Ectodermal cell (in vitro differentiated cells): ENCODE results near the gene GDF15. TPM values are rescaled to one million over a fixed set of nuclear protein-coding genes. Genes with fewer than 3 reads are reported as not detected.
A peak's percentile ranks its signal among the peaks of the same experiment; 100 is the strongest.

Experiments
- H3K27ac ChIP-seq: 2 replicates; pipeline ENCODE4 v1.7.0; 2013; ENCODE audit warnings: mild to moderate bottlenecking, low read depth, low read length; ENCODE audit not compliant: insufficient read depth, poor library complexity, severe bottlenecking
- H3K27me3 ChIP-seq: 2 replicates; pipeline ENCODE4 v1.7.0; 2013; ENCODE audit warnings: mild to moderate bottlenecking, low read length; ENCODE audit not compliant: insufficient read depth, control insufficient read depth, poor library complexity, severe bottlenecking
- H3K36me3 ChIP-seq: one replicate; pipeline ENCODE4 v1.7.0; 2013; ENCODE audit warnings: low read length; ENCODE audit not compliant: control insufficient read depth, insufficient read depth
- H3K4me1 ChIP-seq: one replicate; pipeline ENCODE4 v1.7.0; 2013; ENCODE audit warnings: low read length; ENCODE audit not compliant: control insufficient read depth, insufficient read depth
- H3K4me3 ChIP-seq: 2 replicates; pipeline ENCODE4 v1.7.0; 2013; ENCODE audit warnings: low read depth, low read length, control low read depth; ENCODE audit not compliant: insufficient read depth
- H3K9me3 ChIP-seq: 2 replicates; pipeline ENCODE4 v1.7.0; 2013; ENCODE audit warnings: mild to moderate bottlenecking, low read length, moderate library complexity; ENCODE audit not compliant: control insufficient read depth
- WGBS, 2 experiments: methylation state at CpG; one replicate each; pipeline ENCODE4 v1.1.7; 2013; ENCODE audit warnings: missing lambda C conversion rate in 2 of 2; 5-methylcytosine and 5-hydroxymethylcytosine counted together
- polyA plus RNA-seq, 4 experiments: library from polyadenylated mRNA; stranded (reverse); fragments of 50-300 nt; gene quantifications; one replicate each; pipeline ENCODE4 v1.2.3, GENCODE V29; 2013

Gene GDF15
- 1.3 TPM for polyA plus RNA-seq (2013, experiment 1 of 4)
- 0.78 TPM for polyA plus RNA-seq (2013, experiment 2 of 4)
- 1.0 TPM for polyA plus RNA-seq (2013, experiment 3 of 4)
- polyA plus RNA-seq (2013, experiment 4 of 4), result 0.77 TPM

DNA sequence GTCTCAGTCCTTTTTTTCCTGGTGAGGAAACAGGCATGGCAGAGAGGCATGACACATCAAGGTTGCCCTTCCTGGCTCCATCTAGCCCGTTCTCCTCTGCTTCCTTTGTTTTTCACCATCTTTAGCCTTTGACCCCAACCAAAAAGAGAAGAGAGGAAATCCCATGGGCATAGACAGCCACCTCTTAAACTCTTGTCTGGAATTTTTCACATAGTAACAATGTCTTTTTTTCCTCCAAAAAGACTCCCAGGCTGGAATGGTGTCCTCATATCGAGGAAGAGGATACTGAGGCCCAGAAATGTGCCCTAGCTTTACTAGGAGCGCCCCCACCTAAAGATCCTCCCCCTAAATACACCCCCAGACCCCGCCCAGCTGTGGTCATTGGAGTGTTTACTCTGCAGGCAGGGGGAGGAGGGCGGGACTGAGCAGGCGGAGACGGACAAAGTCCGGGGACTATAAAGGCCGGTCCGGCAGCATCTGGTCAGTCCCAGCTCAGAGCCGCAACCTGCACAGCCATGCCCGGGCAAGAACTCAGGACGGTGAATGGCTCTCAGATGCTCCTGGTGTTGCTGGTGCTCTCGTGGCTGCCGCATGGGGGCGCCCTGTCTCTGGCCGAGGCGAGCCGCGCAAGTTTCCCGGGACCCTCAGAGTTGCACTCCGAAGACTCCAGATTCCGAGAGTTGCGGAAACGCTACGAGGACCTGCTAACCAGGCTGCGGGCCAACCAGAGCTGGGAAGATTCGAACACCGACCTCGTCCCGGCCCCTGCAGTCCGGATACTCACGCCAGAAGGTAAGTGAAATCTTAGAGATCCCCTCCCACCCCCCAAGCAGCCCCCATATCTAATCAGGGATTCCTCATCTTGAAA, at the start of gene GDF15:
GDF15 (plus strand) TSS at position 484 of the 868 bp plus-strand sequence; CDS start at position 516, 32 bp downstream.
- Histone ChIP-seq H3K9me3 (no peaks in the 10 kb centered on the region), H3K27ac (no peak within 1 kb of the TSS), H3K4me3 (no peak within 1 kb of the TSS), H3K4me1 (no peaks in the 10 kb centered on the region), H3K36me3 (no peaks in the 10 kb centered on the region), H3K27me3 (peaks cover 37% of the 10 kb centered on the region)
- 75% methylated on average over 32 to 33 of the region's 33 CpGs for WGBS, 2 experiments

DNA sequence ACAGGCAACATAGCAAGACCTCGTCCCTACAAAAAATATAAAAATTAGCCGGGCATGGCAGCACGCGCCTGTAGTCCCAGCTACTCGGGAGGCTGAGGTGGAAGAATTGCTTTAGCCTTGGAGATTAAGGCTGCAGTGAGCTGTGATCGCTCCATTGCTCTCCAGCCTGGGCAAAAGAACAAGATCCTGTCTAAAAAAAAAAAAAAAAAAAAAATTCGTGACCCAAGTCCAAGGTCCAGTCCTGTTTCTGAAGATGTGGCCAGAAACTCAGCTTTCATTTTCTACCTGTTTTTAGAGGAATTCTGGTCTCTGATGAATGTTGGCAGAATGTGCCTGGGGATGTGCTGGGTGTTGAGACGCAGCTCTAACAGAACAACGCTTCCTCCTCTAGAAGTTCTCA, 47.4 kb upstream of the GDF15 start:
- no peaks in the 10 kb centered on the region for H3K4me1 ChIP-seq
- H3K9me3 ChIP-seq, result no peaks in the 10 kb centered on the region
- peaks cover 12% of the 10 kb centered on the region for H3K27me3 ChIP-seq
- no peak overlapping the region for H3K27ac ChIP-seq
- H3K36me3 ChIP-seq, result no peaks in the 10 kb centered on the region
- no peak overlapping the region for H3K4me3 ChIP-seq
- WGBS, 2 experiments, result 89 to 90% methylated on average over 8 to 9 of the region's 9 CpGs

DNA sequence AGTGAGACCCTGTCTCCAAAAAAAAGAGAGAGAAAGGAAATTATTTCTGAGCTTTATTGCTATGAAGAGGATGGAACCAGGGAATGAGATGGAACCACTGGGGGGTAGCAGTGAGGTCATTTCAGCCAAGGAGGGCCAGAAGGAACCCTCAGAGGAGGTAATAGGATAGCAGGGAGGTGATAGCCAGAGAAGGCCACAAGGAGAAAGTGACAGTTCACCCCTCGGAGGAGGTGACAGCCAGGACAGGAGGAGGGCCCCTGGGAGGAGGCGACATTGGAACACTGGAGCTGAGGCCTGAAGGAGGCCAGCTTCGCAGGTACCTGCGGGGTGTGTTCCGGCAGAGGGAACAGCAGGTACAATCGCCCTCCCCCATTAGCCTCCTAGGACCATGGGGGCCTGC, 46.2 kb upstream of the GDF15 start:
- Histone ChIP-seq H3K9me3 (no peaks in the 10 kb centered on the region), H3K36me3 (no peaks in the 10 kb centered on the region), H3K4me1 (peaks cover 8% of the 10 kb centered on the region), H3K27me3 (peaks cover 12% of the 10 kb centered on the region), H3K4me3 (no peak overlapping the region), H3K27ac (no peak overlapping the region)
- 54% methylated on average over 6 of the region's 6 CpGs for WGBS, 2 experiments

GRCh38 chr19:18340190-18340989, 45.6 kb upstream of the GDF15 start, which contains the start of gene PGPEP1:
Gene PGPEP1, plus strand, starts transcription at chr19:18340598. Its CDS starts 84 bp downstream, at chr19:18340682.
- H3K36me3 ChIP-seq, result no peaks in the 10 kb centered on the region
- no peaks in the 10 kb centered on the region for H3K9me3 ChIP-seq
- H3K27me3 ChIP-seq, result peaks cover 12% of the 10 kb centered on the region
- 8% methylated on average over 69 of the region's 69 CpGs for WGBS, 2 experiments
- peak within 1 kb of the TSS; percentile 58 for H3K4me3 ChIP-seq
- peaks cover 12% of the 10 kb centered on the region for H3K4me1 ChIP-seq
- no peak within 1 kb of the TSS for H3K27ac ChIP-seq

GRCh38 chr19:18340990-18341868, 44.7 kb upstream of the GDF15 start:
- WGBS, 2 experiments, result 2% methylated on average over 18 of the region's 18 CpGs
- no peaks in the 10 kb centered on the region for H3K36me3 ChIP-seq
- peaks cover 14% of the 10 kb centered on the region for H3K4me1 ChIP-seq
- H3K27me3 ChIP-seq, result peaks cover 12% of the 10 kb centered on the region
- H3K27ac ChIP-seq, result no peak overlapping the region
- no peaks in the 10 kb centered on the region for H3K9me3 ChIP-seq
- H3K4me3 ChIP-seq, result peak overlapping the region; percentile 58

- WGBS, 2 experiments, result 88 to 92% methylated on average over 8 of the region's 8 CpGs
- H3K27me3 ChIP-seq, result peaks cover 12% of the 10 kb centered on the region
- H3K27ac ChIP-seq, result no peak overlapping the region
Measured at GRCh38 chr19:18342090-18342632, 43.8 kb upstream of the GDF15 start.

GRCh38 chr19:18344582-18344950, 41.4 kb upstream of the GDF15 start:
- Histone ChIP-seq H3K27me3 (peaks cover 12% of the 10 kb centered on the region), H3K9me3 (no peaks in the 10 kb centered on the region), H3K27ac (no peak overlapping the region), H3K4me1 (peaks cover 16% of the 10 kb centered on the region), H3K4me3 (no peak overlapping the region), H3K36me3 (no peaks in the 10 kb centered on the region)
- 19 to 26% methylated on average over 13 of the region's 13 CpGs for WGBS, 2 experiments

More at GRCh38 chr19:18342090-18342632, 43.8 kb upstream of the GDF15 start:
- H3K4me1 ChIP-seq, result peaks cover 16% of the 10 kb centered on the region
- no peak overlapping the region for H3K4me3 ChIP-seq
- H3K36me3 ChIP-seq, result no peaks in the 10 kb centered on the region
- no peaks in the 10 kb centered on the region for H3K9me3 ChIP-seq

- H3K27me3 ChIP-seq, result peaks cover 12% of the 10 kb centered on the region
- WGBS, 2 experiments, result 91 to 94% methylated on average over 6 of the region's 6 CpGs
- peaks cover 16% of the 10 kb centered on the region for H3K4me1 ChIP-seq
- H3K36me3 ChIP-seq, result no peaks in the 10 kb centered on the region
- H3K4me3 ChIP-seq, result no peak overlapping the region
- no peaks in the 10 kb centered on the region for H3K9me3 ChIP-seq
- no peak overlapping the region for H3K27ac ChIP-seq
Measured at GRCh38 chr19:18345296-18345695, 40.7 kb upstream of the GDF15 start.

DNA sequence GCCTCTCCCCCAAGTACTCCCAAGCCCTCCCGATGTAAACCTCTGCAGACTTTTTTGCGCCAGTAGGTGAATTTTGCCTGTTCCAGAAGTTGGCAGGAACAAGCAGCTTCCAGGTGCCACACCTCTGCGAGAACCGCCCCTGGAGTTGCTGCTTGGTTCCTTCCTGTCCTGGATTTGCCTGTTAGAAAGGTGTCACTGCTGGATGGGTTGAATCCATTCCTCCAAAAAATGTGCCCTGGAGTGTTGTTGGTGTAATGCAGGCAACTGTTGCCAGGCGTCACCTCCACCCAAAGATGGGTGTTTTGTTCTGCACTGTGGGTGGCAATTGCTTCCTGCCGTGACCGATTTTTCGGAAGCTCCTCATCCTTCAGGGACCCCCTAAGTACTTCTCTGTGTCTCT, 39.9 kb upstream of the GDF15 start:
- WGBS, 2 experiments, result 47 to 48% methylated on average over 8 of the region's 8 CpGs

More for the DNA sequence above, 39.9 kb upstream of the GDF15 start:
- Histone ChIP-seq H3K4me1 (peaks cover 16% of the 10 kb centered on the region), H3K27me3 (peaks cover 6% of the 10 kb centered on the region), H3K4me3 (no peak overlapping the region), H3K27ac (no peak overlapping the region), H3K9me3 (no peaks in the 10 kb centered on the region), H3K36me3 (no peaks in the 10 kb centered on the region)
